ENCODE results near the gene PTPN1.

PTPN1 gene

DNA sequence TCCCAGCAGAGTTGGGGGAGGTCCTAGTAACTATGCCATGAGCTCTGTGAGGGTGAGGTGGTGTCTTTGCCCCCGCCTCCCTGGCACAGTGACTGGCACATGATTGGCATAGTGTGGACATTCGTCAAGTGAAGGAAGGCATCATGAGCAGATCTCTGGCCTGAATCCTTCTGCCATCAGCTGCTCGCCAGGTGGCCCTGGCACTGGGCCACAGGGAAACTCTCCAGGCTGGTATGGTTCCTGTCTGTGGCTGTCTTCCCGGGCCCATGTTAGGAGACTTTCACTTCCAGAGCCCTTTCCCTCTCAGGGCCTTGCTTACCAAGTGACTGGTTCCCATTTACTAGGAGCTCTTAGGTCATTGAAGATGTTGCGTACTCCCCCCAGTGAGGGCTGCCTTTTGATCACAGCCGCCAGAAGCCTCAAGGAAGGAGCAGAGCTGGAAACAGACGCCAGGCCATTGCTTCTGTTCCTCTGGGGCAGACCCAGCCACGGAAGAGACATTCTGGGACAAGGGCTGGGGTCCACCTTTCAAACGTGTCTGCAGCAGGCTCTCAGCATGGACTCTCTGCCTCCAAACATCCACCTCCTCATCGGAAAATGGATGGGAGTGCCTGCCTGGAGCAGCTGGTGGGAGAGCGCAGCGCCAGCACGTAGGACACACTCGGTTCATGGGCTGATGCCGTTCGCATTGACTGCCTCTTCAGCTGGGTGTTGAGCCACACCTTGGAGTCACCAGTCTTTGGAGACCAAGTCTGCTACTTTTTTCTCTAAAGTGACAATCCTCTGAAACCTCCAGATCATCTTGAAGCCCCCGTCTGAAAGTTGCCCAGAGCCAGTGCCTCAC is 67.2 kb downstream of the PTPN1 start:
- DNase-seq (ENCODE audit: low spot score) = no peak

- no peak for DNase-seq (ENCODE audit: low spot score)
Measured at GRCh38 chr20:50578061-50578777, 68.0 kb downstream of the PTPN1 start.

- DNase-seq (ENCODE audit: low spot score) = no peak
Measured at GRCh38 chr20:50578778-50579165, 68.6 kb downstream of the PTPN1 start.

GRCh38 chr20:50579511-50579910 is 69.3 kb downstream of the PTPN1 start:
- no peak for DNase-seq (ENCODE audit: low spot score)

- DNase-seq (ENCODE audit: low spot score) = peak; percentile 90
Measured at GRCh38 chr20:50580016-50580747, 70.0 kb downstream of the PTPN1 start.

DNA sequence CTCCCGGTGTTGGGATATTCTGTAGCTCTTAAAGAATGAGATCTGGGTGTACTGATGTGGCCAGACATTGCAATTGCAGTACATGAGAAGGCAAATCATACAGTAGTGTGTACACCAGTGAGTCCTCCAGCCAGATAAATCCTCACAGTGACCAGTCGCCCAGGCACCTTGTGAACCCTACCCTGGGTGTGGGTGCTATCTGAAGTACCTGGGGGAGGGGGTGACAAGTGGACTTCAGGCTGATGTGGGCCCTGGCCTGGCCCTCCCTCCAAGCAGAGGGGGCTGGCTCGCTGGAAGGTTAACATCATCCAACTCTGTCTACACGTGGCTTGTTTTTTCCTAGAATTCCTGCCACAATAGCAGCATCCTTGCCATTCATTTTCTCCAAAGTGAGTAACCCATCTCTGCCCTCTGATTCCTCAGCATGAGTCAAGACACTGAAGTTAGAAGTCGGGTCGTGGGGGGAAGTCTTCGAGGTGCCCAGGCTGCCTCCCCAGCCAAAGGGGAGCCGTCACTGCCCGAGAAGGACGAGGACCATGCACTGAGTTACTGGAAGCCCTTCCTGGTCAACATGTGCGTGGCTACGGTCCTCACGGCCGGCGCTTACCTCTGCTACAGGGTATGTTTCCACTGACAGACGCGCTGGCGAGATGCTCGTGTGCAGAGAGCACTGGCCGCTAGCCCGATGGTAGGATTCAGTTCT is 70.8 kb downstream of the PTPN1 start:
- no peak for DNase-seq (ENCODE audit: low spot score)

- DNase-seq (ENCODE audit: low spot score) = no peak
Measured at GRCh38 chr20:50582092-50582491, 71.9 kb downstream of the PTPN1 start.

DNA sequence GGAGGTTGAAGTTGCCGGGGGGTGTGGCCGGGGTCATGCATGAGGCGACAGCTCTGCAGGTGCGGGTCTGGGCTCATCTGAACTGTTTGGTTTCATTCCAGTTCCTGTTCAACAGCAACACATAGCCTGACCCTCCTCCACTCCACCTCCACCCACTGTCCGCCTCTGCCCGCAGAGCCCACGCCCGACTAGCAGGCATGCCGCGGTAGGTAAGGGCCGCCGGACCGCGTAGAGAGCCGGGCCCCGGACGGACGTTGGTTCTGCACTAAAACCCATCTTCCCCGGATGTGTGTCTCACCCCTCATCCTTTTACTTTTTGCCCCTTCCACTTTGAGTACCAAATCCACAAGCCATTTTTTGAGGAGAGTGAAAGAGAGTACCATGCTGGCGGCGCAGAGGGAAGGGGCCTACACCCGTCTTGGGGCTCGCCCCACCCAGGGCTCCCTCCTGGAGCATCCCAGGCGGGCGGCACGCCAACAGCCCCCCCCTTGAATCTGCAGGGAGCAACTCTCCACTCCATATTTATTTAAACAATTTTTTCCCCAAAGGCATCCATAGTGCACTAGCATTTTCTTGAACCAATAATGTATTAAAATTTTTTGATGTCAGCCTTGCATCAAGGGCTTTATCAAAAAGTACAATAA is 72.5 kb downstream of the PTPN1 start:
- DNase-seq (ENCODE audit: low spot score) = no peak

DNA sequence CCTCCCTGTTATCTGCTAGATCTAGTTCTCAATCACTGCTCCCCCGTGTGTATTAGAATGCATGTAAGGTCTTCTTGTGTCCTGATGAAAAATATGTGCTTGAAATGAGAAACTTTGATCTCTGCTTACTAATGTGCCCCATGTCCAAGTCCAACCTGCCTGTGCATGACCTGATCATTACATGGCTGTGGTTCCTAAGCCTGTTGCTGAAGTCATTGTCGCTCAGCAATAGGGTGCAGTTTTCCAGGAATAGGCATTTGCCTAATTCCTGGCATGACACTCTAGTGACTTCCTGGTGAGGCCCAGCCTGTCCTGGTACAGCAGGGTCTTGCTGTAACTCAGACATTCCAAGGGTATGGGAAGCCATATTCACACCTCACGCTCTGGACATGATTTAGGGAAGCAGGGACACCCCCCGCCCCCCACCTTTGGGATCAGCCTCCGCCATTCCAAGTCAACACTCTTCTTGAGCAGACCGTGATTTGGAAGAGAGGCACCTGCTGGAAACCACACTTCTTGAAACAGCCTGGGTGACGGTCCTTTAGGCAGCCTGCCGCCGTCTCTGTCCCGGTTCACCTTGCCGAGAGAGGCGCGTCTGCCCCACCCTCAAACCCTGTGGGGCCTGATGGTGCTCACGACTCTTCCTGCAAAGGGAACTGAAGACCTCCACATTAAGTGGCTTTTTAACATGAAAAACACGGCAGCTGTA is 73.4 kb downstream of the PTPN1 start:
- no peak for DNase-seq (ENCODE audit: low spot score)

DNA sequence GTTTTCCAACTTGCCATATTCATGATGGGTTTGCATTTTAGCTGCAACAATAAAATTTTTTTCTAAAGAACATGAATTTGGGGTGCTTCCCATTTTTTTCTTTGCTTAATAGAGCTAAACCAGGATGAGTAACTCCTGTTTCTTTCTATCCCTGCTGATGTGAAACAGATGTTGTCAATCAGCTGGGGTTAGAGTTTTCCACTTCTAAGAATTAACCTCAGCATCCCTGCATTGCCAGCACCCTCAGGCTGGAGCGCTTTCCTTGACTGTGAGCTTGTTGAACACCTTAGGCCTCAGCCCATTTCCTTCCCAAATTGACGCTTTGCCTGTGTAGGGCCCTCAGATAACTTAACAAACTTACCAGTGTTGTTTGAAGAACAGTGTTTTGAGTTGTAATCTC is 74.5 kb downstream of the PTPN1 start:
- no peak for DNase-seq (ENCODE audit: low spot score)

DNA sequence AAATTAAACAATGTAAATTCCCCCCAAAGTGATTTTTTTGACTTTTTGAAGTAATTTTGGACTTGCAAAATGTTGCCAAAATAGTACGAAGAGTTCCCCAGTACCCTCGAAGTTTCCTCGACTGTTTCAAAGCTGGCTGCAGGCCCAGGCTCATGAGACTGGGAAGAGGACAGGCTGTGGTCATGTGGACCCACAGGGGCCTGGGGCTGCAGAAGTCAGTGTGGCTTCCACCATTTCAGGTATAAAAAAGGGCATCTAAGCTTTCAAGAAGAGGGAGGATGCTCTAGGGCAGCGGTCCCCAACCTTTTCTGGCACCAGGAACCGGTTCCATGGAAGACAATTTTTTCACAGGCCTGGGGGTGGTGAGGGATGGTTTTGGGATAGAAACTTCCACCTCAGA is 75.0 kb downstream of the PTPN1 start:
- no peak for DNase-seq (ENCODE audit: low spot score)

GRCh38 chr20:50585678-50586077 is 75.5 kb downstream of the PTPN1 start:
- no peak for DNase-seq (ENCODE audit: low spot score)

GRCh38 chr20:50586531-50587232 is 76.5 kb downstream of the PTPN1 start:
- DNase-seq (ENCODE audit: low spot score) = no peak

DNA sequence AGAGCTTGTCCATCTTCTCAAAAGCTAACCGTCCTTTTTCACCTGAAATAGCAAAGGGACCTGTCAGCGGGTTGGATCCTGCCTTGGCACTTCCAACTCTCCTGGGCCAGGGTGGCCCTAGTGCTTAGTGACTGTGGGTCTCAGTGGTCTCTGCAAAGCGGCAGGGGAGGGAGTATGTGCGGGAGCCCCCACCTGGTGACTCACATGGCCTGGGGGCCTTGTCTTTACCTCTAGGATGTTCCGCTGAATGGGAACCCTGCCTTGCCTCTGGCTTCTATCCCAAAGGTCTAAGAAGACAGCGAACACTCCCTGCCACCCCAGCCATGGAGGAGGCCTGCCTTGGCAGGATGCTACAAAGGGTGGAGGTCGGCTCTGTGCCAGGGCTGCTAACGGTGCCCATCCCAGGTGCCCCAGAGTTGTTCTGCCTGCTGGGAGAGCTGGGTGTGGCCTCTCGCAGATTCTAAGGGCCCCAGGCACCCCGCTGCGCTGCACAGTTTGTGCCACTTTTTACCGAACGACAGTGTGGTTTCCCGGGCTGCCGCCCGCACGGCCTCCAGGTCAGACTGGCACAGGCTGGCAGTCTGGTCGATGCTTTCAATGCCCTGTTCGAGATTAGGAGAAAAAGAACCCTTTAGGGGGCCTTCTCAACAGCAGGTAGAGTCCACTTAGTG is 77.2 kb downstream of the PTPN1 start:
- no peak for DNase-seq (ENCODE audit: low spot score)

- peak; percentile 96 for DNase-seq (ENCODE audit: low spot score)
Measured at GRCh38 chr20:50588034-50588736, 78.0 kb downstream of the PTPN1 start.

- no peak for DNase-seq (ENCODE audit: low spot score)
Measured at GRCh38 chr20:50589548-50590347, 79.6 kb downstream of the PTPN1 start.

- no peak for DNase-seq (ENCODE audit: low spot score)
Measured at GRCh38 chr20:50590348-50590664, 80.1 kb downstream of the PTPN1 start.

DNA sequence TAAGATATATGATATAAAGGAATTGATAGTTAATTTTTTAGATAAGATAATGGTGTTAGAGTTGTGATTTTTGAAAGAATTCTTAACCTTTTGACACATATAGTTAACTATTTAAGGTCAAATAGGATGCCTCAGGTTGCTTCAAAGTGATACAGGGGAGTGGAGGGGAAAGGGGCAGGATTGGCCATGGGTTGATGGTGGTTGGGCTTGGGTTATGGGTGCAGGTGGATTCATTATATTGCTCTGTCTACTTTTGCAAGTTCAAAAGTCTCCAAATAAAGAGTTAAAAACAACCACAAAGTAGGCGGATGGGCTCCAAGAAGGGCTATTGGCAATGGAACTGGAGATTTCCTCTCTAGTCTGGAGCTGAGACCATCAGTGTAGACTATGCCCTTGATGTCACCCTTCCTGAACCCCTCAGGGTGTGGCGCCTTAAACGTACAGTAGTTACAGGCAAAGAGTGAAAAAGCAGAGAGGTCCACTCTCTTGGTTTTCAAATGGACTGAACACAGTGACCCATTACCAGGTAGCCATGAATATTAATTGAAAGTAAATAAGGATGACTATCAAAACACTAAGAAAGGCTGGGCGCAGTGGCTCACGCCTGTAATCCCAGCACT is 81.2 kb downstream of the PTPN1 start:
- DNase-seq (ENCODE audit: low spot score) = no peak
